ENCODE results near the gene PRIM2.
"Not testable (repeated sequence)": the region's sequence is repeated elsewhere in the genome, so short reads cannot be mapped to it uniquely, and the experiment has no call there.

PRIM2 gene

GRCh38 chr6:57310095-57310816 is 7.2 kb upstream of the PRIM2 start:
- not testable (repeated sequence) for DNase-seq

GRCh38 chr6:57310817-57311157 is 6.6 kb upstream of the PRIM2 start:
- DNase-seq = no peak

GRCh38 chr6:57311300-57312003 is 6.0 kb upstream of the PRIM2 start:
- DNase-seq = not testable (repeated sequence)

GRCh38 chr6:57312004-57312345 is 5.5 kb upstream of the PRIM2 start:
- DNase-seq = no peak

GRCh38 chr6:57313009-57313408 is 4.4 kb upstream of the PRIM2 start:
- no peak for DNase-seq

- no peak for DNase-seq
Observed at GRCh38 chr6:57313711-57314471, 3.5 kb upstream of the PRIM2 start.

- no peak for DNase-seq
Observed at GRCh38 chr6:57315111-57315510, 2.3 kb upstream of the PRIM2 start.

- DNase-seq = no peak
Observed at GRCh38 chr6:57315851-57316250, 1.6 kb upstream of the PRIM2 start.

- DNase-seq = peak; percentile 86
Observed at GRCh38 chr6:57316581-57317059, 810 bp upstream of the PRIM2 start.

- no peak for DNase-seq
Observed at GRCh38 chr6:57324538-57324937, 7.1 kb downstream of the PRIM2 start.

GRCh38 chr6:57327311-57327710 is 9.9 kb downstream of the PRIM2 start:
- no peak for DNase-seq

GRCh38 chr6:57328074-57328473 is 10.6 kb downstream of the PRIM2 start:
- DNase-seq = no peak

- DNase-seq = no peak
Observed at GRCh38 chr6:57329933-57330332, 12.5 kb downstream of the PRIM2 start.

- DNase-seq = no peak
Observed at GRCh38 chr6:57342148-57342669, 24.8 kb downstream of the PRIM2 start.

- not testable (repeated sequence) for DNase-seq
Observed at GRCh38 chr6:57343342-57343741, 25.9 kb downstream of the PRIM2 start.

- not testable (repeated sequence) for DNase-seq
Observed at GRCh38 chr6:57346715-57347114, 29.3 kb downstream of the PRIM2 start.

- DNase-seq = not testable (repeated sequence)
Observed at GRCh38 chr6:57347597-57347996, 30.2 kb downstream of the PRIM2 start.

- DNase-seq = not testable (repeated sequence)
Observed at GRCh38 chr6:57350443-57350842, 33.0 kb downstream of the PRIM2 start.

GRCh38 chr6:57352596-57352995 is 35.2 kb downstream of the PRIM2 start:
- not testable (repeated sequence) for DNase-seq

GRCh38 chr6:57358319-57358718 is 40.9 kb downstream of the PRIM2 start:
- not testable (repeated sequence) for DNase-seq

GRCh38 chr6:57359766-57360165 is 42.3 kb downstream of the PRIM2 start:
- DNase-seq = not testable (repeated sequence)

GRCh38 chr6:57362340-57362739 is 44.9 kb downstream of the PRIM2 start:
- DNase-seq = not testable (repeated sequence)

GRCh38 chr6:57365076-57365583 is 47.7 kb downstream of the PRIM2 start:
- not testable (repeated sequence) for DNase-seq
